Chondrocyte (in vitro differentiated cells): ENCODE results near the gene NMNAT2. TPM values are rescaled to one million over a fixed set of nuclear protein-coding genes. Genes with fewer than 3 reads are reported as not detected.

Experiments
- DNase-seq: peaks from one replicate; pipeline ENCODE4 v3.0.0; 2021; ENCODE audit warnings: mixed read lengths, low spot score
- H3K27ac Mint-ChIP-seq: one replicate; pipeline ENCODE4 v1.8.0; 2021; ENCODE audit warnings: mild to moderate bottlenecking, moderate library complexity, mixed read lengths; ENCODE audit not compliant: unreplicated experiment
- H3K27me3 Mint-ChIP-seq: 2 replicates; pipeline ENCODE4 v1.8.0; 2021; ENCODE audit warnings: low read depth, mixed read lengths
- H3K36me3 Mint-ChIP-seq: 2 replicates; pipeline ENCODE4 v1.8.0; 2021; ENCODE audit warnings: low read depth, mixed read lengths
- H3K4me1 Mint-ChIP-seq: 2 replicates; pipeline ENCODE4 v1.8.0; 2021; ENCODE audit warnings: low read depth, mild to moderate bottlenecking, mixed read lengths
- H3K4me3 Mint-ChIP-seq: one replicate; pipeline ENCODE4 v1.8.0; 2021; ENCODE audit warnings: mild to moderate bottlenecking, moderate library complexity, mixed read lengths; ENCODE audit not compliant: unreplicated experiment
- H3K9me3 Mint-ChIP-seq: 2 replicates; pipeline ENCODE4 v1.8.0; 2021; ENCODE audit warnings: low read depth, mixed read lengths
- total RNA-seq: library from RNA; stranded (reverse); gene quantifications from 3 replicates; pipeline ENCODE4 v1.2.1, GENCODE V29; 2021
- TF ChIP-seq, protein P1 (sequence below): fragments of 200-600 bp; sonication (generic); IDR thresholded peaks from 2 replicates; pipeline ENCODE4 v1.5.0; 2021; ENCODE audit warnings: antibody characterized with exemption, mild to moderate bottlenecking, moderate library complexity

The NMNAT2 gene
- total RNA-seq, 1 donor from 2014 or later = 5.5 TPM

DNA sequence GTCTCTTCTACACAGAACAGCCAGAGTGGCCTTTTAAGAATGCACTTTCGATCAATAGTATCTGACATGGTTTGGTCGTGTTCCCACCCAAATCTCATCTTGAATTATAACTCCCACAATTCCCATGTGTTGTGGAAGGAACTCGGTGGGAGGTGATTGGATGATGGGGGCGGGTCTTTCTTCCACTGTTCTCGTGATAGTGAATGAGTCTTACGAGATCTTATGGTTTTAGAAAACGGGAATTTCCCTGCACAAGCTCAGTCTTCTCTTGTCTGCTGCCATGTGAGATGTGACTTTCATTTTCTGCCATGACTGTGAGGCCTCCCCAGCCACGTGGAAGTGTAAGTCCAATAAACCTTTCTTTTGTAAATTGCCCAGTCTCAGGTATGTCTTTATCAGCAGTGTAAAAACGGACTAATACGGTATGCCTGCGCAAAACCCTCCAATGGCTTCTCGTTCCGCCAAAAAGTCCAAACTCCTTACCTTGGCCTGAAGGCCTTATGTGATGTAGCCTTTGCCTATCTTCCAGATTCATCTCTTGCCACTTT is 31.1 kb upstream of the NMNAT2 start:
- TF ChIP-seq, protein P1, sequence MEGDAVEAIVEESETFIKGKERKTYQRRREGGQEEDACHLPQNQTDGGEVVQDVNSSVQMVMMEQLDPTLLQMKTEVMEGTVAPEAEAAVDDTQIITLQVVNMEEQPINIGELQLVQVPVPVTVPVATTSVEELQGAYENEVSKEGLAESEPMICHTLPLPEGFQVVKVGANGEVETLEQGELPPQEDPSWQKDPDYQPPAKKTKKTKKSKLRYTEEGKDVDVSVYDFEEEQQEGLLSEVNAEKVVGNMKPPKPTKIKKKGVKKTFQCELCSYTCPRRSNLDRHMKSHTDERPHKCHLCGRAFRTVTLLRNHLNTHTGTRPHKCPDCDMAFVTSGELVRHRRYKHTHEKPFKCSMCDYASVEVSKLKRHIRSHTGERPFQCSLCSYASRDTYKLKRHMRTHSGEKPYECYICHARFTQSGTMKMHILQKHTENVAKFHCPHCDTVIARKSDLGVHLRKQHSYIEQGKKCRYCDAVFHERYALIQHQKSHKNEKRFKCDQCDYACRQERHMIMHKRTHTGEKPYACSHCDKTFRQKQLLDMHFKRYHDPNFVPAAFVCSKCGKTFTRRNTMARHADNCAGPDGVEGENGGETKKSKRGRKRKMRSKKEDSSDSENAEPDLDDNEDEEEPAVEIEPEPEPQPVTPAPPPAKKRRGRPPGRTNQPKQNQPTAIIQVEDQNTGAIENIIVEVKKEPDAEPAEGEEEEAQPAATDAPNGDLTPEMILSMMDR = no peak
- peak overlapping the region; percentile 23 for H3K27ac Mint-ChIP-seq
- H3K4me3 Mint-ChIP-seq = no peak overlapping the region
- H3K9me3 Mint-ChIP-seq = no peaks in the 10 kb centered on the region
- H3K4me1 Mint-ChIP-seq = peaks cover 17% of the 10 kb centered on the region
- H3K27me3 Mint-ChIP-seq = peaks cover 2% of the 10 kb centered on the region
- DNase-seq = no peak
- H3K36me3 Mint-ChIP-seq = no peaks in the 10 kb centered on the region

DNA sequence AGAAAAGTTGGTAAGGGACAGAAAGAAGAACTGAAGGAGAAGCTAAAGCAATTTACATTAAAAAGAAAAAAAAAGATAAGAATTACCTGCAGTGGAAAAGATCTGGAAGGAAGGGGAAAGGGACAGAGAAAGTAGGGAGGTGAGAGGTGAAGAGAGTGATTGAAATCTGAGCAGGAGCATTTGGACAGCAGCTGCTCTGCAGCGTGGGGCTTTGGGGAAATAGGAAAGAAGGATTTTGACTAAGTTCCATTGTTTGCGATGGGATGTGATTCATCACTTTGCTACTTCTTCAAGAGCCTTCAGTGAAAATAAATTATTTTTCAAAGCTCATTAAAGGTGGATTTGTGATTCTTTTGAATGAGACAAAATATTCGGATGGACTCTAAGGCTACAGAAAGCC is 26.1 kb upstream of the NMNAT2 start:
- Mint-ChIP-seq H3K27ac (no peak overlapping the region), H3K4me3 (no peak overlapping the region), H3K9me3 (no peaks in the 10 kb centered on the region), H3K27me3 (peaks cover 4% of the 10 kb centered on the region), H3K36me3 (no peaks in the 10 kb centered on the region), H3K4me1 (peaks cover 5% of the 10 kb centered on the region)
- no peak for DNase-seq
- TF ChIP-seq, protein P1 = no peak

DNA sequence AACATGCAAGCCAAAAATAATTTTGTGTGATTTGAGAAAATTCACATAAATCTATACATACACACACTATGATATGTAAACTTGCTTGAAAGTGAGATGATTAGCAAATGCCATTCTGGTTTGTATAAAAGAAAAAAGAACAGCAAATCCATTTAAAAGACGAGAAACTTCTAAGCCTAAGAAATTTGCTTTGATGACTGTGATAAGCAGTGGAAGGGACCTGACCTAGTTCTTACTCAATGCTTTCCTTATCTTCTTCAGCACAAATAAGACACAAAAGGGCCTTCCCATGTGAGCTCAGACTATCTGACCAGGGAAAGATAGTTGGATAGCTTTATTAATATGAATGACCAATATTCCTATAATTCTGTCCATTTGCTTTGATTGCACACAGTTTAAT is 25.3 kb upstream of the NMNAT2 start:
- TF ChIP-seq, protein P1 = no peak
- no peaks in the 10 kb centered on the region for H3K9me3 Mint-ChIP-seq
- no peak overlapping the region for H3K27ac Mint-ChIP-seq
- peaks cover 4% of the 10 kb centered on the region for H3K27me3 Mint-ChIP-seq
- DNase-seq = no peak
- H3K4me3 Mint-ChIP-seq = no peak overlapping the region
- peaks cover 5% of the 10 kb centered on the region for H3K4me1 Mint-ChIP-seq
- H3K36me3 Mint-ChIP-seq = no peaks in the 10 kb centered on the region

DNA sequence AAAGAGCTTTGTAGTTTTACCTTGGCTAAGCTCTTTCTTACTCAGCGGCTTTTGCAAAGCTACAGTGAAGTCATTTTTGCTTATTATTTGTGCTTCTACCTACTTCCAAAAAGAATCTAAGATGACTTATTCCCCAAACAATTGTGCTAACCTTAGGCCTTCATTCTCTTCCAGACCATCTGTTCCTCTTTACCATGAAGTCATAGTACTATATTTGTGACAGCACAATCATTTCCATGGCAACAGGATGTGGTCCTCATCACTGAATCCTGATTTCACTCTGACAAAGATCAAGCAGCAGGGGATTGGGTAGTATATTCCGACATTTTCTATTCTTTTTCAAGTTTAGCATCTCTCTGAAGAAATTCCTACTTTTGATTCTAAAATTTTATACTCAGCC is 24.8 kb upstream of the NMNAT2 start:
- TF ChIP-seq, protein P1 = no peak
- Mint-ChIP-seq H3K9me3 (no peaks in the 10 kb centered on the region), H3K4me1 (peaks cover 5% of the 10 kb centered on the region), H3K27ac (no peak overlapping the region), H3K36me3 (no peaks in the 10 kb centered on the region), H3K27me3 (peaks cover 4% of the 10 kb centered on the region), H3K4me3 (no peak overlapping the region)
- no peak for DNase-seq

DNA sequence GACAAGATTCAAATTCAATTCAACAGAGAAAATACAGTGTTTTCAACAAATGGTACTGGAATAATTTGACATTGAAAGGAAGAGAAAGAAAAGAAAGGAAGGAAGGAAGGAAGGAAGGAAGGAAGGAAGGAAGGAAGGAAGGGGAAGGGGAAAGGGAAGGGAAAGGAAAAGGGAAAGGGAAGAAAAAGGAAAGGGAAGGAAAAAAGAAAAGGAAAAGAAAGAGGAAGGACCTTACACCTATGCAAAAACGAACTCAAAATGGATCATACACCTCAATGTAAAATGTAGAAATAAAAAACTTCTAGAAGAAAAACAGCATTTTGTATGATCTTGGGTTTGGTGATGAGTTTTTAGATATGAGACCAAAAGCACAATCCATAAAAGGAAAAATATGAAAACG is 19.9 kb upstream of the NMNAT2 start:
- H3K36me3 Mint-ChIP-seq = no peaks in the 10 kb centered on the region
- no peak overlapping the region for H3K27ac Mint-ChIP-seq
- no peak overlapping the region for H3K4me3 Mint-ChIP-seq
- H3K9me3 Mint-ChIP-seq = no peaks in the 10 kb centered on the region
- no peak for DNase-seq
- TF ChIP-seq, protein P1 = no peak
- H3K4me1 Mint-ChIP-seq = no peaks in the 10 kb centered on the region
- H3K27me3 Mint-ChIP-seq = peaks cover 8% of the 10 kb centered on the region
